Fibroblast of lung (primary cell): ENCODE results near the gene PCSK9. TPM values are rescaled to one million over a fixed set of nuclear protein-coding genes. Genes with fewer than 3 reads are reported as not detected.

Source experiments
- DNase-seq, 2 donors: peaks; one replicate each; pipeline versions ENCODE4 v3.0.0 to v3.0.0-alpha.2; 2010; ENCODE audit warnings: low read depth in 2 of 2
- H2AFZ ChIP-seq: 2 replicates; pipeline ENCODE4 v1.5.1; 2012; ENCODE audit warnings: low read length, control low read depth, inconsistent platforms
- H3K27ac ChIP-seq: 2 replicates; pipeline ENCODE4 v1.5.1; 2011; ENCODE audit warnings: low read length, control low read depth; ENCODE audit not compliant: insufficient read depth
- H3K27me3 ChIP-seq: 2 replicates; pipeline ENCODE4 v1.5.1; 2011; ENCODE audit warnings: mild to moderate bottlenecking, low read length; ENCODE audit not compliant: control insufficient read depth, insufficient read depth
- H3K36me3 ChIP-seq: 2 replicates; pipeline ENCODE4 v1.5.1; 2011; ENCODE audit warnings: low read length; ENCODE audit not compliant: control insufficient read depth, insufficient read depth
- H3K4me1 ChIP-seq: 2 replicates; pipeline ENCODE4 v1.5.1; 2011; ENCODE audit warnings: low read length; ENCODE audit not compliant: control insufficient read depth, insufficient read depth; ENCODE audit errors: extremely low read depth
- H3K4me2 ChIP-seq: 2 replicates; pipeline ENCODE4 v1.5.1; 2011; ENCODE audit warnings: low read length, control low read depth; ENCODE audit not compliant: insufficient read depth; ENCODE audit errors: extremely low read depth
- H3K4me3 ChIP-seq, 4 experiments: fragments of 200-600 bp in 1 of 4; sonication (generic) in 1 of 4; replicated peaks in 1 of 4; 2 replicates each; pipeline ENCODE4 v1.5.1; 2011 to 2016; ENCODE audit warnings: low read length in 4 of 4, low read depth in 3 of 4, mild to moderate bottlenecking in 3 of 4, control low read depth in 2 of 4, inconsistent platforms in 1 of 4, mixed read lengths in 1 of 4; ENCODE audit not compliant: insufficient read depth in 1 of 4; ENCODE audit errors: control extremely low read depth in 1 of 4
- H3K79me2 ChIP-seq: 2 replicates; pipeline ENCODE4 v1.5.1; 2012; ENCODE audit warnings: mild to moderate bottlenecking, low read length, inconsistent platforms; ENCODE audit not compliant: control insufficient read depth, insufficient read depth
- H3K9ac ChIP-seq: 2 replicates; pipeline ENCODE4 v1.5.1; 2011; ENCODE audit warnings: mild to moderate bottlenecking, low read length, control low read depth; ENCODE audit not compliant: insufficient read depth
- H3K9me3 ChIP-seq: 2 replicates; pipeline ENCODE4 v1.5.1; 2012; ENCODE audit warnings: low read depth, low read length; ENCODE audit not compliant: control insufficient read depth, insufficient read depth
- H4K20me1 ChIP-seq: 2 replicates; pipeline ENCODE4 v1.5.1; 2011; ENCODE audit warnings: low read length; ENCODE audit not compliant: control insufficient read depth, insufficient read depth; ENCODE audit errors: extremely low read depth
- EZH2 ChIP-seq: IDR thresholded peaks from 2 replicates; pipeline ENCODE4 v1.5.1; 2012; ENCODE audit warnings: low read length, control low read depth, mild to moderate bottlenecking; ENCODE audit errors: missing control alignments
- polyA plus RNA-seq, 2 donors: library from polyadenylated mRNA; depleted of rRNA in 1 of 2; stranded (reverse) in 1 of 2; unstranded in 1 of 2; fragments of >200 nt; gene quantifications; 2 replicates each; pipeline ENCODE4 v1.2.1, GENCODE V29; 2011 to 2012; ENCODE audit warnings: missing spikeins in 1 of 2
- total RNA-seq: library from RNA; depleted of rRNA; stranded (reverse); fragments of >200 nt; gene quantifications from 2 replicates; pipeline ENCODE4 v1.2.1, GENCODE V29; 2014
- TF ChIP-seq, protein P1 (sequence below), 2 donors: IDR thresholded peaks in 1 of 2; conservative IDR thresholded peaks in 1 of 2; 1 replicate in 1 of 2; 2 replicates in 1 of 2; pipeline ENCODE4 v1.5.1; 2011 to 2012; ENCODE audit warnings: low read length in 2 of 2, control low read depth in 1 of 2, inconsistent platforms in 1 of 2, low read depth in 1 of 2, mild to moderate bottlenecking in 1 of 2

PCSK9 gene
- total and polyA plus RNA-seq, 2 donors (not counting 1 experiment from before 2014, with no cell fraction given): 0.70 to 2.0 TPM

DNA sequence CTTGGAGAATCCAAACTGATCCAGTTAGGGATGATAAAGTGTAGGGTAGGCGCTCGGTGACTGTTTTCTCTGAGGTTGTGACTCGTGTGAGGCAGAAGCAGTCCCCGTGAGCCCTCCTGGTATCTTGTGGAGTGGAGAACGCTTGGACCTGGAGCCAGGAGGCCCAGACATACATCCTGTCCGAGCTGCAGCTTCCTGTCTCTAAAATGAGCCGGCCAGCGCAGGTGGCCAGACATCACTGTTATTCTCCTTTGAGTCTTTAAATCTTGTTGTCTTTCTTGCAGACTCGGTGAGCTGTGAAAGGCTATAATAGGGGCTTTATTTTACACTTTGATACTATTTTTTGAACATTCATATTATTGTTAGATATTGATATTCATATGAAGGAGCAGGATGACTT lies 12.3 kb downstream of the PCSK9 start:
- Histone ChIP-seq H3K4me3 (no peak overlapping the region), H3K4me1 (no peaks in the 10 kb centered on the region), H3K9me3 (no peaks in the 10 kb centered on the region), H3K27me3 (peaks cover 3% of the 10 kb centered on the region), H3K4me2 (no peak overlapping the region), H3K79me2 (no peaks in the 10 kb centered on the region), H4K20me1 (no peaks in the 10 kb centered on the region), H3K9ac (no peak overlapping the region), H3K36me3 (no peaks in the 10 kb centered on the region), H3K27ac (no peak overlapping the region), H2AFZ (no peak overlapping the region)
- TF ChIP-seq, protein P1, sequence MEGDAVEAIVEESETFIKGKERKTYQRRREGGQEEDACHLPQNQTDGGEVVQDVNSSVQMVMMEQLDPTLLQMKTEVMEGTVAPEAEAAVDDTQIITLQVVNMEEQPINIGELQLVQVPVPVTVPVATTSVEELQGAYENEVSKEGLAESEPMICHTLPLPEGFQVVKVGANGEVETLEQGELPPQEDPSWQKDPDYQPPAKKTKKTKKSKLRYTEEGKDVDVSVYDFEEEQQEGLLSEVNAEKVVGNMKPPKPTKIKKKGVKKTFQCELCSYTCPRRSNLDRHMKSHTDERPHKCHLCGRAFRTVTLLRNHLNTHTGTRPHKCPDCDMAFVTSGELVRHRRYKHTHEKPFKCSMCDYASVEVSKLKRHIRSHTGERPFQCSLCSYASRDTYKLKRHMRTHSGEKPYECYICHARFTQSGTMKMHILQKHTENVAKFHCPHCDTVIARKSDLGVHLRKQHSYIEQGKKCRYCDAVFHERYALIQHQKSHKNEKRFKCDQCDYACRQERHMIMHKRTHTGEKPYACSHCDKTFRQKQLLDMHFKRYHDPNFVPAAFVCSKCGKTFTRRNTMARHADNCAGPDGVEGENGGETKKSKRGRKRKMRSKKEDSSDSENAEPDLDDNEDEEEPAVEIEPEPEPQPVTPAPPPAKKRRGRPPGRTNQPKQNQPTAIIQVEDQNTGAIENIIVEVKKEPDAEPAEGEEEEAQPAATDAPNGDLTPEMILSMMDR (conservative IDR thresholded peaks at IDR 0.05 in 1 of 2, IDR thresholded peaks at IDR 0.05 in 1 of 2; ENCODE audit: low read depth in 1 of 2, low read length in 2 of 2): no peak
- TF ChIP-seq EZH2: no peak
- DNase-seq: no peak

DNA sequence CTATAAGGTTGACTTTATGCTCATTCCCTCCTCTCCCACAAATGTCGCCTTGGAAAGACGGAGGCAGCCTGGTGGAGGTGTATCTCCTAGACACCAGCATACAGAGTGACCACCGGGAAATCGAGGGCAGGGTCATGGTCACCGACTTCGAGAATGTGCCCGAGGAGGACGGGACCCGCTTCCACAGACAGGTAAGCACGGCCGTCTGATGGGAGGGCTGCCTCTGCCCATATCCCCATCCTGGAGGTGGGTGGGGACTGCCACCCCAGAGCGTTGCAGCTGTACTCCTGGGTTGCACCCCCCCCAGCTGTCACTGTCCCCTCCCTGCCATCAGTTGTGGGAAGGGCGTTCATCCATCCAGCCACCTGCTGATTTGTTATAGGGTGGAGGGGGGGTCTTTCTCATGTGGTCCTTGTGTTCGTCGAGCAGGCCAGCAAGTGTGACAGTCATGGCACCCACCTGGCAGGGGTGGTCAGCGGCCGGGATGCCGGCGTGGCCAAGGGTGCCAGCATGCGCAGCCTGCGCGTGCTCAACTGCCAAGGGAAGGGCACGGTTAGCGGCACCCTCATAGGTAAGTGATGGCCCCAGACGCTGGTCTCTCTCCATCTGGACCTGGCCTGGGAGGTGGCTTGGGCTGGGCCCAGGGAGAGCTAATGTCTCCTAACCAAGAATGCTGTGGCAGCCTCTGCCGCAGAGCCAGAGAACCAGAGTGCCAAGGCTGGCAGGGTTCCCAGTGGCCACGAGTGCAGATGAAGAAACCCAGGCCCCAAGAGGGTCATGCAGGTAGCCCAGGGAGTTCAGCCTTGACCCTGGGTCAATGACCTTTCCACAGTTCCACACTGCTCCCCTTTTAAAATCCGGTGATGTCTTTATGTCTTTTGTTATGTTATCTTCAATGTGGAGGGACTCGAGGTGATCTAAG lies 13.1 kb downstream of the PCSK9 start:
- no peak overlapping the region for H3K27ac ChIP-seq
- H3K36me3 ChIP-seq: no peaks in the 10 kb centered on the region
- TF ChIP-seq, protein P1 (conservative IDR thresholded peaks at IDR 0.05 in 1 of 2, IDR thresholded peaks at IDR 0.05 in 1 of 2; ENCODE audit: low read depth in 1 of 2, low read length in 2 of 2): no peak
- TF ChIP-seq EZH2: no peak
- H3K4me3 ChIP-seq: no peak overlapping the region
- no peaks in the 10 kb centered on the region for H4K20me1 ChIP-seq
- no peak overlapping the region for H3K4me2 ChIP-seq
- H3K9ac ChIP-seq: no peak overlapping the region
- H3K79me2 ChIP-seq: no peaks in the 10 kb centered on the region
- H3K9me3 ChIP-seq: no peaks in the 10 kb centered on the region
- H3K4me1 ChIP-seq: no peaks in the 10 kb centered on the region
- H3K27me3 ChIP-seq: peaks cover 3% of the 10 kb centered on the region
- H2AFZ ChIP-seq: no peak overlapping the region
- DNase-seq: no peak

DNA sequence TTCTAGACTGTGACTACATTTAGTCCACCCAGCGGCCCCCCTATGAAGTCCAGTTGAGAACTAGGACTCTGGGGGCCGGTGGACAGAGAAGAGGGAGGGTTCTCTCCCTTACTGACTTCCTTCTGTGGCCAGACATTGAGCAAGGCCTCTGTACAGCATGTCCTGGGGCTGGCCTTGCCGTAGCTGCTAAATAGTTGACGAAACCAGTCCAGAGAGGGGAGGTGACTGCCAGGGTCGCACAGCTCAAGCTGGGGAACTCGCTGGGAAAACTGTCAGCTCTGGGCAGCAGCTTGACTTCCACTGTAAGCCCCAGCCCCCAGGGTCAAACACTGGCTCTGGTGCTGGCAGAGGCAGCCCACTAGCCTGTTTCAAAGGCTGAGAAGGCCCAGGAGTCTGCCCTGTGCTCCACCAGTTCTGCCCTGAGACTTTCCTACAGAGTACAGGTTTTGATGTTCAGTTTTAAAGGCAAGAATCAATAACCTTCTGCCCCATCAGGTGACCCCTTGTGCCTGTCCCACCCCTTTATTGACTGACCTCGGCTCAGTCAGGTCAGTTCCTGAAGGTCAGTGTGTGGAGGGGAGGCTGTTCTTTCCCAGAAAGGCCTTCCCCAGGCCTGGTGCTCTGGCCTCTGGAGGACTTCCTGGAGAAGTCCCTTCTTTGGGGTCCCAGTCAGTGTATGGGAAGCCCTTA lies 14.1 kb downstream of the PCSK9 start:
- no peaks in the 10 kb centered on the region for H3K9me3 ChIP-seq
- DNase-seq: no peak
- H3K36me3 ChIP-seq: no peaks in the 10 kb centered on the region
- no peak overlapping the region for H3K4me2 ChIP-seq
- no peaks in the 10 kb centered on the region for H4K20me1 ChIP-seq
- TF ChIP-seq EZH2: no peak
- TF ChIP-seq, protein P1 (conservative IDR thresholded peaks at IDR 0.05 in 1 of 2, IDR thresholded peaks at IDR 0.05 in 1 of 2; ENCODE audit: low read depth in 1 of 2, low read length in 2 of 2): no peak
- no peak overlapping the region for H3K27ac ChIP-seq
- H3K4me3 ChIP-seq: no peak overlapping the region
- no peak overlapping the region for H2AFZ ChIP-seq
- H3K27me3 ChIP-seq: no peaks in the 10 kb centered on the region
- no peaks in the 10 kb centered on the region for H3K79me2 ChIP-seq
- no peaks in the 10 kb centered on the region for H3K4me1 ChIP-seq
- no peak overlapping the region for H3K9ac ChIP-seq
